ENCODE data around the gene RABGAP1.

The RABGAP1 gene

GRCh38 chr9:123016631-123017030, 75.8 kb downstream of the RABGAP1 start:
- DNase-seq (ENCODE audit: low read depth in 1 of 2, low spot score in 1 of 2) = no peak
- no peak overlapping the region for H3K27ac ChIP-seq (replicated peaks)
- no peaks in the 10 kb centered on the region for H3K27me3 ChIP-seq (ENCODE audit: insufficient read depth, poor library complexity, severe bottlenecking)
- no peak overlapping the region for H3K4me3 ChIP-seq (replicated peaks; ENCODE audit: insufficient read depth, low read length)
- TF ChIP-seq POLR2AphosphoS5 (IDR thresholded peaks at IDR 0.05; ENCODE audit: low read depth) (no peak), CTCF (IDR thresholded peaks at IDR 0.05; ENCODE audit: insufficient read depth, low read length) (no peak), SPI1 (IDR thresholded peaks at IDR 0.05; ENCODE audit: borderline replicate concordance, low read depth) (no peak), GABPA (IDR thresholded peaks at IDR 0.05; ENCODE audit: low read depth) (no peak)
- TF ChIP-seq, protein P1, sequence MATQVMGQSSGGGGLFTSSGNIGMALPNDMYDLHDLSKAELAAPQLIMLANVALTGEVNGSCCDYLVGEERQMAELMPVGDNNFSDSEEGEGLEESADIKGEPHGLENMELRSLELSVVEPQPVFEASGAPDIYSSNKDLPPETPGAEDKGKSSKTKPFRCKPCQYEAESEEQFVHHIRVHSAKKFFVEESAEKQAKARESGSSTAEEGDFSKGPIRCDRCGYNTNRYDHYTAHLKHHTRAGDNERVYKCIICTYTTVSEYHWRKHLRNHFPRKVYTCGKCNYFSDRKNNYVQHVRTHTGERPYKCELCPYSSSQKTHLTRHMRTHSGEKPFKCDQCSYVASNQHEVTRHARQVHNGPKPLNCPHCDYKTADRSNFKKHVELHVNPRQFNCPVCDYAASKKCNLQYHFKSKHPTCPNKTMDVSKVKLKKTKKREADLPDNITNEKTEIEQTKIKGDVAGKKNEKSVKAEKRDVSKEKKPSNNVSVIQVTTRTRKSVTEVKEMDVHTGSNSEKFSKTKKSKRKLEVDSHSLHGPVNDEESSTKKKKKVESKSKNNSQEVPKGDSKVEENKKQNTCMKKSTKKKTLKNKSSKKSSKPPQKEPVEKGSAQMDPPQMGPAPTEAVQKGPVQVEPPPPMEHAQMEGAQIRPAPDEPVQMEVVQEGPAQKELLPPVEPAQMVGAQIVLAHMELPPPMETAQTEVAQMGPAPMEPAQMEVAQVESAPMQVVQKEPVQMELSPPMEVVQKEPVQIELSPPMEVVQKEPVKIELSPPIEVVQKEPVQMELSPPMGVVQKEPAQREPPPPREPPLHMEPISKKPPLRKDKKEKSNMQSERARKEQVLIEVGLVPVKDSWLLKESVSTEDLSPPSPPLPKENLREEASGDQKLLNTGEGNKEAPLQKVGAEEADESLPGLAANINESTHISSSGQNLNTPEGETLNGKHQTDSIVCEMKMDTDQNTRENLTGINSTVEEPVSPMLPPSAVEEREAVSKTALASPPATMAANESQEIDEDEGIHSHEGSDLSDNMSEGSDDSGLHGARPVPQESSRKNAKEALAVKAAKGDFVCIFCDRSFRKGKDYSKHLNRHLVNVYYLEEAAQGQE (IDR thresholded peaks at IDR 0.05; ENCODE audit: insufficient replicate concordance, low read depth) = no peak

GRCh38 chr9:123020796-123021195, 80.0 kb downstream of the RABGAP1 start:
- DNase-seq (ENCODE audit: low read depth in 1 of 2, low spot score in 1 of 2) = no peak
- H3K27ac ChIP-seq (replicated peaks) = no peak overlapping the region
- no peaks in the 10 kb centered on the region for H3K27me3 ChIP-seq (ENCODE audit: insufficient read depth, poor library complexity, severe bottlenecking)
- no peak overlapping the region for H3K4me3 ChIP-seq (replicated peaks; ENCODE audit: insufficient read depth, low read length)
- TF ChIP-seq, protein P1 (IDR thresholded peaks at IDR 0.05; ENCODE audit: insufficient replicate concordance, low read depth) = no peak
- no peak for TF ChIP-seq CTCF (IDR thresholded peaks at IDR 0.05; ENCODE audit: insufficient read depth, low read length)
- no peak for TF ChIP-seq POLR2AphosphoS5 (IDR thresholded peaks at IDR 0.05; ENCODE audit: low read depth)
- no peak for TF ChIP-seq GABPA (IDR thresholded peaks at IDR 0.05; ENCODE audit: low read depth)
- TF ChIP-seq SPI1 (IDR thresholded peaks at IDR 0.05; ENCODE audit: borderline replicate concordance, low read depth) = no peak

GRCh38 chr9:123026425-123026824, 85.6 kb downstream of the RABGAP1 start:
- no peaks in the 10 kb centered on the region for H3K27me3 ChIP-seq (ENCODE audit: insufficient read depth, poor library complexity, severe bottlenecking)
- H3K4me3 ChIP-seq (replicated peaks; ENCODE audit: insufficient read depth, low read length) = no peak overlapping the region
- no peak for DNase-seq (ENCODE audit: low read depth in 1 of 2, low spot score in 1 of 2)
- no peak for TF ChIP-seq POLR2AphosphoS5 (IDR thresholded peaks at IDR 0.05; ENCODE audit: low read depth)
- no peak for TF ChIP-seq GABPA (IDR thresholded peaks at IDR 0.05; ENCODE audit: low read depth)
- TF ChIP-seq, protein P1 (IDR thresholded peaks at IDR 0.05; ENCODE audit: insufficient replicate concordance, low read depth) = no peak
- no peak for TF ChIP-seq CTCF (IDR thresholded peaks at IDR 0.05; ENCODE audit: insufficient read depth, low read length)
- no peak for TF ChIP-seq SPI1 (IDR thresholded peaks at IDR 0.05; ENCODE audit: borderline replicate concordance, low read depth)
- H3K27ac ChIP-seq (replicated peaks) = no peak overlapping the region

Data from HL-60 (cell line).